K562 (cell line): ENCODE data around the gene SIRT3. TPM values are rescaled to one million over a fixed set of nuclear protein-coding genes. Genes with fewer than 3 reads are reported as not detected.

Experiments used
- ATAC-seq: fragments of 200-7000 bp; cut with Tn5 transposase; 3 replicates; pipeline ENCODE4 v1.9.1; 2020; ENCODE audit warnings: moderate library complexity
- BruUV-seq: library from RNA; stranded (reverse); fragments of 400-500 nt; replicated peaks from 2 replicates; lab custom pipeline; 2021; lab: Mats Ljungman, UMichigan
- CTCF ChIA-PET: fragments of 300-600 bp; formaldehyde crosslinking; extraction: SDS; loops from one replicate; lab custom pipeline; 2021; ENCODE audit warnings: low intra/inter-chr PET ratio; lab: Yijun Ruan, JAX
- POLR2A ChIA-PET: fragments of 300-600, 350-650 bp; sonication (Branson Sonifier 250); formaldehyde crosslinking; extraction: SDS; loops from one replicate; lab custom pipeline; 2021; ENCODE audit warnings: antibody characterized with exemption, inconsistent platforms; lab: Yijun Ruan, JAX
- DNase-seq, 4 experiments: peaks; one replicate each; pipeline versions ENCODE4 v3.0.0 to v3.0.0-alpha.2; 2011 to 2018; ENCODE audit warnings: low spot score in 3 of 4, mixed read lengths in 3 of 4; ENCODE audit errors: extremely low read depth in 1 of 4
- FAIRE-seq: peaks from 2 replicates; lab custom pipeline; 2011; peaks lifted over from hg19 to GRCh38; lab: Jason Lieb, UNC
- H2AFZ ChIP-seq: 2 replicates; pipeline ENCODE4 v1.6.0; 2011; ENCODE audit warnings: low read depth, low read length, control low read depth, inconsistent platforms
- H3K27ac ChIP-seq: fragments of 200-600 bp; 3 replicates; pipeline ENCODE4 v1.8.0; 2011; ENCODE audit warnings: low read depth, mild to moderate bottlenecking, control low read depth, inconsistent platforms, low read length, moderate library complexity, mixed read lengths; ENCODE audit errors: extremely low read depth
- H3K27me3 ChIP-seq, 2 experiments: fragments of 300-600 bp in 1 of 2; 2 replicates in 1 of 2; 3 replicates in 1 of 2; pipeline versions ENCODE4 v1.6.0 to v1.8.0; 2011; ENCODE audit warnings: inconsistent platforms in 2 of 2, low read length in 2 of 2, mild to moderate bottlenecking in 1 of 2, mixed read lengths in 1 of 2, moderate library complexity in 1 of 2; ENCODE audit not compliant: control insufficient read depth in 2 of 2, insufficient read depth in 2 of 2
- H3K36me3 ChIP-seq: fragments of 300-600 bp; 3 replicates; pipeline ENCODE4 v1.8.0; 2011; ENCODE audit warnings: mild to moderate bottlenecking, low read length, inconsistent platforms; ENCODE audit not compliant: control insufficient read depth, insufficient read depth
- H3K4me1 ChIP-seq, 2 experiments: fragments of 200-600 bp in 1 of 2; replicated peaks in 1 of 2; 2 replicates in 1 of 2; 3 replicates in 1 of 2; pipeline versions ENCODE4 v1.5.1 to v1.8.0; 2011; ENCODE audit warnings: inconsistent platforms in 2 of 2, low read length in 2 of 2, mild to moderate bottlenecking in 1 of 2, mixed read lengths in 1 of 2, moderate library complexity in 1 of 2; ENCODE audit not compliant: control insufficient read depth in 2 of 2, insufficient read depth in 2 of 2
- H3K4me2 ChIP-seq: 2 replicates; pipeline ENCODE4 v1.6.1; 2011; ENCODE audit warnings: low read length, control low read depth, inconsistent platforms, mixed read lengths; ENCODE audit not compliant: insufficient read depth
- H3K4me3 ChIP-seq: fragments of 200-600 bp; sonication (generic), shearing (Covaris generic); 2 replicates; pipeline ENCODE4 v1.5.1; 2016; ENCODE audit warnings: control low read depth, inconsistent platforms
- H3K79me2 ChIP-seq: fragments of 200-600 bp; 3 replicates; pipeline ENCODE4 v1.8.0; 2011; ENCODE audit warnings: low read length, inconsistent platforms; ENCODE audit not compliant: control insufficient read depth, insufficient read depth
- H3K9ac ChIP-seq, 2 experiments: 2 replicates each; pipeline versions ENCODE4 v1.6.0 to v1.6.1; 2011; ENCODE audit warnings: low read depth in 2 of 2, low read length in 2 of 2, control low read depth in 1 of 2, inconsistent platforms in 1 of 2, mild to moderate bottlenecking in 1 of 2, mixed read lengths in 1 of 2; ENCODE audit not compliant: insufficient read depth in 1 of 2
- H3K9me1 ChIP-seq: one replicate; pipeline ENCODE4 v1.6.0; 2011; ENCODE audit warnings: inconsistent platforms, mild to moderate bottlenecking, low read length, moderate library complexity; ENCODE audit not compliant: control insufficient read depth, insufficient read depth
- H3K9me3 ChIP-seq: replicated peaks from 2 replicates; pipeline ENCODE4 v1.5.1; 2011; ENCODE audit warnings: low read depth, low read length, inconsistent platforms; ENCODE audit not compliant: control insufficient read depth, insufficient read depth
- H4K20me1 ChIP-seq: replicated peaks from 2 replicates; pipeline ENCODE4 v1.6.1; 2011; ENCODE audit warnings: low read length, inconsistent platforms, mixed read lengths; ENCODE audit not compliant: control insufficient read depth, insufficient read depth
- CBX2 ChIP-seq: fragments of 200-600 bp; sonication (generic); IDR thresholded peaks from one replicate; pipeline ENCODE4 v1.6.1; 2012; ENCODE audit warnings: mild to moderate bottlenecking, low read length, inconsistent platforms; ENCODE audit not compliant: insufficient read depth, poor library complexity, severe bottlenecking
- CBX8 ChIP-seq: fragments of 200-600 bp; sonication (generic); IDR thresholded peaks from 2 replicates; pipeline ENCODE4 v1.6.1; 2012; ENCODE audit warnings: borderline replicate concordance, mixed run types, low read depth, mild to moderate bottlenecking, moderate library complexity, mixed read lengths, low read length, control low read depth, inconsistent platforms; ENCODE audit not compliant: poor library complexity, severe bottlenecking; ENCODE audit errors: extremely low read depth
- CEBPG ChIP-seq, 3 experiments: fragments of 200-800 bp in 1 of 3; sonication (Bioruptor generic) in 1 of 3; sonication (generic) in 1 of 3; formaldehyde crosslinking in 1 of 3; IDR thresholded peaks in 2 of 3; conservative IDR thresholded peaks in 1 of 3; 2 replicates each; pipeline versions ENCODE4 v1.6.1 to v1.8.0; 2016 to 2022; ENCODE audit warnings: missing compliant biosample characterization in 2 of 3, missing genetic modification characterization in 2 of 3, mild to moderate bottlenecking in 1 of 3, missing genetic modification reagents in 1 of 3
- FOXM1 ChIP-seq, 2 experiments: fragments of 450-650 bp in 1 of 2; sonication (generic) in 1 of 2; formaldehyde crosslinking in 1 of 2; IDR thresholded peaks; 2 replicates each; pipeline versions ENCODE4 v1.6.1 to v1.9.0; 2017 to 2022; ENCODE audit warnings: low read depth in 2 of 2, mild to moderate bottlenecking in 2 of 2, missing genetic modification reagents in 1 of 2, moderate library complexity in 1 of 2
- GATA2 ChIP-seq: sonication (generic); formaldehyde crosslinking; IDR thresholded peaks from 2 replicates; pipeline ENCODE4 v1.4.0; 2020; ENCODE audit warnings: mild to moderate bottlenecking, missing genetic modification reagents
- KHSRP ChIP-seq: fragments of 450-650 bp; IDR thresholded peaks from 2 replicates; pipeline ENCODE4 v1.6.1; 2017
- NFXL1 ChIP-seq: fragments of 450-650 bp; formaldehyde crosslinking; IDR thresholded peaks from 2 replicates; pipeline ENCODE4 v1.4.0; 2021; ENCODE audit warnings: mild to moderate bottlenecking
- SREBF1 ChIP-seq: fragments of 150-350 bp; IDR thresholded peaks from 2 replicates; pipeline ENCODE4 v1.6.1; 2014; ENCODE audit warnings: antibody characterized with exemption, low read depth, low read length, borderline replicate concordance
- TAF15 ChIP-seq: fragments of 200-400 bp; formaldehyde crosslinking; IDR thresholded peaks from 2 replicates; pipeline ENCODE4 v1.6.1; 2017; ENCODE audit warnings: mild to moderate bottlenecking, low read depth, low read length, moderate library complexity
- ZBED1 ChIP-seq: IDR thresholded peaks from 2 replicates; pipeline ENCODE4 v1.6.1; 2014
- ZC3H8 ChIP-seq: fragments of 450-650 bp; IDR thresholded peaks from 2 replicates; pipeline ENCODE4 v1.6.1; 2017
- ZKSCAN3 ChIP-seq: fragments of 250-450 bp; sonication (Bioruptor Pico); IDR thresholded peaks from 2 replicates; pipeline ENCODE4 v1.4.0; 2020
- ZNF79 ChIP-seq: fragments of 250-450 bp; sonication (Bioruptor Pico); IDR thresholded peaks from 2 replicates; pipeline ENCODE4 v1.4.0; 2020; ENCODE audit warnings: low read depth, mild to moderate bottlenecking, moderate library complexity
- WGBS: fragments of 100-300 bp; shearing (Covaris generic); methylation state at CpG from one replicate; pipeline ENCODE4 v1.1.6; 2016; ENCODE audit warnings: low coverage, mixed read lengths; ENCODE audit not compliant: insufficient coverage; ENCODE audit errors: missing lambda C conversion rate; 5-methylcytosine and 5-hydroxymethylcytosine counted together
- in situ Hi-C: fragments of 300-500 bp; cut with MboI; formaldehyde crosslinking; loops from 4 replicates; pipeline ENCODE4 v1.15.0; 2018; ENCODE audit warnings: inconsistent platforms, mixed read lengths
- intact Hi-C: fragments of 100-400 bp; cut with micrococcal nuclease; formaldehyde crosslinking; loops from 2 replicates; pipeline ENCODE4 v1.14.2; 2022
- polyA plus RNA-seq, 8 experiments: library from polyadenylated mRNA; depleted of rRNA in 4 of 8; stranded (reverse) in 5 of 8; unstranded in 3 of 8; fragments of >200 nt; fragmentation: Nextera tagmentation in 2 of 8; fragmentation: Illumina TruSeq in 1 of 8; extraction: Ambion mirVana in 2 of 8; extraction: Trizol in 1 of 8; gene quantifications; 2 replicates each; pipeline versions ENCODE4 v1.2.1 to v1.2.3, GENCODE V29; 2011 to 2014; ENCODE audit warnings: inconsistent platforms in 1 of 8, missing spikeins in 1 of 8
- total RNA-seq, 7 experiments: library from RNA; depleted of rRNA in 6 of 7; stranded (reverse); fragments of >200 nt in 6 of 7; fragmentation: Illumina TruSeq in 2 of 7; extraction: Trizol in 2 of 7; gene quantifications; 2 replicates each; pipeline versions ENCODE4 v1.2.1 to v1.2.3, GENCODE V29; 2011 to 2021; ENCODE audit warnings: low replicate concordance in 1 of 7
- TF ChIP-seq, protein P1 (sequence below): IDR thresholded peaks from 3 replicates; pipeline ENCODE4 v1.6.1; 2011; ENCODE audit warnings: borderline replicate concordance, mild to moderate bottlenecking; ENCODE audit not compliant: insufficient read length, insufficient read depth

The SIRT3 gene
- total and polyA plus RNA-seq, 9 of the 15 experiments (the other 6 are each of a cell fraction or from before 2014, with no cell fraction given): 1.9 to 27.5 (median 14.5) TPM

DNA sequence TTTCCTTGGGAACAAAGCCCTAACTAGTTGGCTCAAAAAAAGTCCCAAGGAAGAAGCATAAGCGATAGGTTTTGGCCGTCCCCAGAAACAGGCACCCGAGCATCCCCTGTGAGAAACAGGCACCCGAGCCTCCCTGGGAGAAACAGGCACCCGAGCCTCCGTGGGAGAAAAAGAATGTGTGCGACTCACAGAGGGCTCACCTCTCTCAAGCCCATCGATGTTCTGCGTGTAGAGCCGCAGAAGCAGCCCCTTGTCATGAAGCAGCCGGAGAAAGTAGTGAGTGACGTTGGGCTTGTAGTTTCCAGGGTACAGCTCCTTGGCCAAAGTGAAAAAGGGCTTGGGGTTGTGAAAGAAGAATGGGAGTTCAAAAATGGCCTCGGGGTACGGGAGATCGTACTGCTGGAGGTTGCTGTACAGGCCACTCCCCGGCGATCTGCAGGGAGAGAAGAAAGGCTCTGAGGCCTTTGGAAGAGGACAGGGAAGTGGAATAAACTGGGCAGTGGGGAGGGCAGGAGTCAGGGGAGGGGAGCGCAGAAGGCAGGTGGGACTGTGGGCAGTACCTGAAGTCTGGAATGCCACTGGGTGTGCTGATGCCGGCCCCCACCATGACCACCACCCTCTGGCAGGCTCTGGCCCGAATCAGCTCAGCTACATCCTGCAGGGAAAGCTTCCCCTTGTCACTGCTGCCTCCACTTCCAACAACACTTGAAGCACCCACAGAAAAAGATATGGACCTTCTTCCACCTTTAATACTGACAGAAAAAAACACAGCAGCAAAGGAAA, 3.2 kb downstream of the SIRT3 start:
- no peak overlapping the region for H2AFZ ChIP-seq
- H4K20me1 ChIP-seq: peaks cover 10% of the 10 kb centered on the region; the same call in 1 of the 2 replicates
- H3K4me3 ChIP-seq: no peak overlapping the region
- in situ Hi-C loops (no loop called here), intact Hi-C loops (no loop called here)
- H3K4me1 ChIP-seq: peaks cover 10 to 19% of the 10 kb centered on the region in 2 experiments; a peak in 4 of 5 replicates
- DNase-seq (no peak), ATAC-seq (no peak), FAIRE-seq (no peak)
- peaks cover 26% of the 10 kb centered on the region for H3K79me2 ChIP-seq
- no TSS peak for BruUV-seq
- no peak overlapping the region for H3K27ac ChIP-seq
- 0 out of 4 replicates have a peak overlapping the region, but pooled peaks of 1 of the 2 experiments have one; percentile 38 for H3K9ac ChIP-seq
- H3K36me3 ChIP-seq: peaks cover 10% of the 10 kb centered on the region; the same call in 2 of the 3 replicates
- no peak overlapping the region for H3K4me2 ChIP-seq
- TF ChIP-seq CEBPG (CRISPR knock-in tag; IDR thresholded peaks at IDR 0.05) (no peak), CEBPG (tag; conservative IDR thresholded peaks at IDR 0.05 in 1 of 2, IDR thresholded peaks at IDR 0.05 in 1 of 2) (no peak), CBX2 (no peak), CBX8 (no peak), ZBED1 (no peak), NFXL1 (CRISPR knock-in tag) (no peak), TAF15 (no peak), KHSRP (no peak), ZKSCAN3 (CRISPR knock-in tag) (no peak), ZNF79 (no peak), FOXM1 (IDR thresholded peaks at IDR 0.05; ENCODE audit: low read depth) (no peak), FOXM1 (CRISPR knock-in tag; IDR thresholded peaks at IDR 0.05; ENCODE audit: low read depth) (no peak), ZC3H8 (no peak), SREBF1 (no peak), GATA2 (CRISPR knock-in tag) (no peak)
- TF ChIP-seq, protein P1, sequence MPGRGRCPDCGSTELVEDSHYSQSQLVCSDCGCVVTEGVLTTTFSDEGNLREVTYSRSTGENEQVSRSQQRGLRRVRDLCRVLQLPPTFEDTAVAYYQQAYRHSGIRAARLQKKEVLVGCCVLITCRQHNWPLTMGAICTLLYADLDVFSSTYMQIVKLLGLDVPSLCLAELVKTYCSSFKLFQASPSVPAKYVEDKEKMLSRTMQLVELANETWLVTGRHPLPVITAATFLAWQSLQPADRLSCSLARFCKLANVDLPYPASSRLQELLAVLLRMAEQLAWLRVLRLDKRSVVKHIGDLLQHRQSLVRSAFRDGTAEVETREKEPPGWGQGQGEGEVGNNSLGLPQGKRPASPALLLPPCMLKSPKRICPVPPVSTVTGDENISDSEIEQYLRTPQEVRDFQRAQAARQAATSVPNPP: no peak
- ChIA-PET POLR2A (interaction anchor here (0.8 kb wide), 1 partner anchor 8 kb away, joined by 4 read pairs; no protein-coding TSS in a partner anchor), CTCF (no interaction called here)
- 82% methylated on average over 14 of the region's 20 CpGs for WGBS
- no peaks in the 10 kb centered on the region for H3K27me3 ChIP-seq
- H3K9me3 ChIP-seq: no peaks in the 10 kb centered on the region; the same call in 1 of the 2 replicates
- no peaks in the 10 kb centered on the region for H3K9me1 ChIP-seq
